Measurements from ENCODE around the gene SHF. TPM values are rescaled to one million over a fixed set of nuclear protein-coding genes. Genes with fewer than 3 reads are reported as not detected.

Gene SHF
- total RNA-seq, 1 experiment from 2014 or later, result 21.7 TPM

DNA sequence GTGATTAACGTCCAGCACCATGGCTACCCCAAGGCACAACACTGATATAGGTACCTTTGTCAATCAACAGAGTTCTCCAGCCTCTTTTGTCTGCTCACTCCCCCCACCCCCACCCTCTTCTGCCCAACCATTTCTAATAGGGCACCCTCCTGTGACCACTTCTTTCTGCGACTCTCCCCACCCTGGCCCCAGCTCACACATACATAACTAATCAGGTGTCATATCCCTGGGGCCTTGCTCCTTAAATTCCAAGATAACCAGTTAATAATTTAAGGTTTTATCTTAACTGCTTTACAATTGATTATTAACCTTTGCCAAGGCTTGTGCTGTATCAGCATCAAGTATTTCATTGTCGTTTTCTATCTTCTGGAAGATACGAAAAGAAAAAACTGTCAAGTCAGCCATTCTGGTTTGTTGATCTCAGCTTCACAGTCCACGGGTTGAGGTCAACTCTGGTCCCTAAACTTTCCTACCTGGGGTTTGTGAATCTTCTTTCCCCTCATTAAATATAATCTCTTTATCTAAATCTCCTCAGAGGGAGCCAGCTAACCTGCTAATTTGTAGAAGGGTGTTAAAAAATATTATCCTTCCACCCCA, 37.0 kb upstream of the SHF start:
- Histone ChIP-seq H2AFZ (ENCODE audit: low read length) (no peak overlapping the region), H3K23ac (ENCODE audit: insufficient read length, low read depth, low read length) (no peak overlapping the region), H3K9me3 (ENCODE audit: control insufficient read depth, low read depth, low read length) (no peaks in the 10 kb centered on the region), H2BK12ac (ENCODE audit: insufficient read length, low read depth, low read length) (no peak overlapping the region), H2BK120ac (ENCODE audit: low read depth, low read length, poor library complexity, severe bottlenecking) (no peak overlapping the region), H3K79me2 (ENCODE audit: insufficient read depth, low read length) (no peaks in the 10 kb centered on the region), H2BK20ac (ENCODE audit: low read depth, low read length, poor library complexity, severe bottlenecking) (no peak overlapping the region), H3K18ac (ENCODE audit: insufficient read length, low read depth, low read length) (no peak overlapping the region), H3K23me2 (ENCODE audit: insufficient read length, low read depth, low read length, poor library complexity, severe bottlenecking) (no peaks in the 10 kb centered on the region), H3K4me1 (ENCODE audit: insufficient read depth, low read length) (no peaks in the 10 kb centered on the region), H3K4ac (ENCODE audit: low read depth, low read length) (no peak overlapping the region), H4K5ac (ENCODE audit: insufficient read length, low read depth, low read length) (no peak overlapping the region), H3K56ac (ENCODE audit: insufficient read length, low read depth, low read length) (no peak overlapping the region), H2BK5ac (ENCODE audit: insufficient read length, low read length) (no peak overlapping the region), H2AK5ac (ENCODE audit: insufficient read length, low read length) (no peak overlapping the region), H4K20me1 (ENCODE audit: control insufficient read depth, insufficient read depth, insufficient read length) (no peaks in the 10 kb centered on the region), H3K79me1 (ENCODE audit: insufficient read depth, low read depth, low read length, poor library complexity, severe bottlenecking) (no peaks in the 10 kb centered on the region), H3T11ph (ENCODE audit: low read length) (no peak overlapping the region), H4K8ac (replicated peaks; ENCODE audit: insufficient read length, low read depth, low read length) (no peak overlapping the region), H3K4me2 (ENCODE audit: insufficient read depth, insufficient read length, low read length) (no peak overlapping the region), H3K9ac (ENCODE audit: extremely low read depth, insufficient read length, low read length) (no peak overlapping the region), H3K14ac (ENCODE audit: insufficient read depth, low read length) (no peak overlapping the region), H2BK15ac (ENCODE audit: low read depth, low read length) (no peak overlapping the region), H3K27me3 (ENCODE audit: insufficient read depth, low read length) (no peaks in the 10 kb centered on the region), H4K91ac (ENCODE audit: insufficient read length, low read depth, low read length) (no peak overlapping the region), H3K27ac (ENCODE audit: insufficient read length, low read depth, low read length) (no peak overlapping the region)
- H3K9me3 Mint-ChIP-seq, result peaks cover 0 to 3% of the 10 kb centered on the region in 2 experiments; a peak in 1 of 5 replicates
- 0 out of 4 replicates have a peak, but pooled peaks cover 0 to 3% of the 10 kb centered on the region in 2 experiments for H3K4me1 Mint-ChIP-seq
- no peaks in the 10 kb centered on the region for H3K36me3 Mint-ChIP-seq (ENCODE audit: insufficient read depth in 1 of 3, low read depth in 3 of 3)
- H3K27ac Mint-ChIP-seq, result no peak overlapping the region; a peak in 1 of 7 replicates
- TF ChIP-seq, protein P1, sequence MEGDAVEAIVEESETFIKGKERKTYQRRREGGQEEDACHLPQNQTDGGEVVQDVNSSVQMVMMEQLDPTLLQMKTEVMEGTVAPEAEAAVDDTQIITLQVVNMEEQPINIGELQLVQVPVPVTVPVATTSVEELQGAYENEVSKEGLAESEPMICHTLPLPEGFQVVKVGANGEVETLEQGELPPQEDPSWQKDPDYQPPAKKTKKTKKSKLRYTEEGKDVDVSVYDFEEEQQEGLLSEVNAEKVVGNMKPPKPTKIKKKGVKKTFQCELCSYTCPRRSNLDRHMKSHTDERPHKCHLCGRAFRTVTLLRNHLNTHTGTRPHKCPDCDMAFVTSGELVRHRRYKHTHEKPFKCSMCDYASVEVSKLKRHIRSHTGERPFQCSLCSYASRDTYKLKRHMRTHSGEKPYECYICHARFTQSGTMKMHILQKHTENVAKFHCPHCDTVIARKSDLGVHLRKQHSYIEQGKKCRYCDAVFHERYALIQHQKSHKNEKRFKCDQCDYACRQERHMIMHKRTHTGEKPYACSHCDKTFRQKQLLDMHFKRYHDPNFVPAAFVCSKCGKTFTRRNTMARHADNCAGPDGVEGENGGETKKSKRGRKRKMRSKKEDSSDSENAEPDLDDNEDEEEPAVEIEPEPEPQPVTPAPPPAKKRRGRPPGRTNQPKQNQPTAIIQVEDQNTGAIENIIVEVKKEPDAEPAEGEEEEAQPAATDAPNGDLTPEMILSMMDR (conservative IDR thresholded peaks at IDR 0.05), result no peak
- H3K4me3 Mint-ChIP-seq, result no peak overlapping the region
- WGBS (ENCODE audit: extremely low coverage, insufficient read length, low lambda C conversion rate), result no CpG with 5 or more reads among the region's 5 CpGs
- no peak for DNase-seq
- peaks cover 11% of the 10 kb centered on the region for H3K27me3 Mint-ChIP-seq (ENCODE audit: low read depth)
